GM21367 (cell line): ENCODE results near the gene PARM1.
A peak's percentile ranks its signal among the peaks of the same experiment; 100 is the strongest.

Source experiments
- ATAC-seq: cut with Tn5 transposase; IDR thresholded peaks from one replicate; pipeline ENCODE4 v1.9.1; 2021; ENCODE audit not compliant: unreplicated experiment

PARM1 gene

GRCh38 chr4:74932832-74933561 is at the start of gene PARM1:
TSS of gene PARM1 (plus strand) at chr4:74933116. CDS start at chr4:74933328, 212 bp downstream.
- ATAC-seq: peak; percentile 72

GRCh38 chr4:74884266-74884665 is 48.6 kb upstream of the PARM1 start:
- no peak for ATAC-seq

- ATAC-seq: no peak
These were observed 46.4 kb upstream of the PARM1 start for GRCh38 chr4:74886484-74886883.

GRCh38 chr4:74890341-74890740 is 42.6 kb upstream of the PARM1 start:
- ATAC-seq: no peak

GRCh38 chr4:74891037-74891436 is 41.9 kb upstream of the PARM1 start:
- ATAC-seq: no peak

GRCh38 chr4:74893171-74893570 is 39.7 kb upstream of the PARM1 start:
- no peak for ATAC-seq

GRCh38 chr4:74896595-74896994 is 36.3 kb upstream of the PARM1 start:
- no peak for ATAC-seq

GRCh38 chr4:74897386-74897785 is 35.5 kb upstream of the PARM1 start:
- no peak for ATAC-seq

GRCh38 chr4:74900862-74901261 is 32.1 kb upstream of the PARM1 start:
- no peak for ATAC-seq

- ATAC-seq: no peak
These were observed 28.3 kb upstream of the PARM1 start for GRCh38 chr4:74904509-74905065.

GRCh38 chr4:74906771-74907170 is 26.1 kb upstream of the PARM1 start:
- ATAC-seq: no peak

GRCh38 chr4:74919783-74920182 is 13.1 kb upstream of the PARM1 start:
- peak; percentile 46 for ATAC-seq

- no peak for ATAC-seq
These were observed 12.2 kb upstream of the PARM1 start for GRCh38 chr4:74920704-74921103.

- no peak for ATAC-seq
These were observed 11.4 kb upstream of the PARM1 start for GRCh38 chr4:74921490-74921889.

- no peak for ATAC-seq
These were observed 6.9 kb upstream of the PARM1 start for GRCh38 chr4:74926007-74926406.

- peak; percentile 57 for ATAC-seq
These were observed 2.8 kb upstream of the PARM1 start for GRCh38 chr4:74930162-74930561.

GRCh38 chr4:74931376-74931775 is 1.5 kb upstream of the PARM1 start:
- no peak for ATAC-seq

GRCh38 chr4:74932010-74932409 is 906 bp upstream of the PARM1 start:
- ATAC-seq: no peak

- ATAC-seq: no peak
These were observed 673 bp downstream of the PARM1 start for GRCh38 chr4:74933562-74934015.

GRCh38 chr4:74934016-74934831 is 1.3 kb downstream of the PARM1 start:
- ATAC-seq: no peak

GRCh38 chr4:74934888-74935287 is 2.0 kb downstream of the PARM1 start:
- no peak for ATAC-seq

GRCh38 chr4:74941123-74941522 is 8.2 kb downstream of the PARM1 start:
- ATAC-seq: no peak
